ENCODE data around the gene RPL27.

Gene RPL27

GRCh38 chr17:43028221-43028861 lies 30.1 kb downstream of the RPL27 start:
- peaks cover 0 to 6% of the 10 kb centered on the region in 2 experiments for H3K4me1 ChIP-seq (ENCODE audit: control insufficient read depth in 1 of 2, insufficient read depth in 2 of 2, low read length in 2 of 2)
- no peak overlapping the region for H3K4me3 ChIP-seq (ENCODE audit: low read depth, low read length)
- no peak overlapping the region for H4K12ac ChIP-seq (ENCODE audit: low read depth, low read length)
- no peak overlapping the region for H4K8ac ChIP-seq (ENCODE audit: low read depth, low read length)
- no peak overlapping the region for H3K27ac ChIP-seq (ENCODE audit: low read depth, low read length)
- H3K18ac ChIP-seq (ENCODE audit: low read length), result no peak overlapping the region
- no peak overlapping the region for H3K4me2 ChIP-seq (ENCODE audit: low read length)
- no peak overlapping the region for H3K14ac ChIP-seq (ENCODE audit: low read length)
- H3K27me3 ChIP-seq (ENCODE audit: insufficient read depth, low read length), result no peaks in the 10 kb centered on the region
- H3K4ac ChIP-seq (ENCODE audit: low read depth, low read length), result no peak overlapping the region
- no peak overlapping the region for H2BK5ac ChIP-seq (ENCODE audit: low read depth, low read length, poor library complexity)
- H2BK120ac ChIP-seq (ENCODE audit: insufficient read depth, low read length, poor library complexity), result no peak overlapping the region
- H3K36me3 ChIP-seq (ENCODE audit: control insufficient read depth in 1 of 2, insufficient read depth in 2 of 2, low read length in 2 of 2), result no peaks in the 10 kb centered on the region
- no peaks in the 10 kb centered on the region for H3K79me2 ChIP-seq (ENCODE audit: control insufficient read depth, insufficient read depth, low read length, poor library complexity)
- no peak overlapping the region for H3K23ac ChIP-seq (ENCODE audit: low read length)
- no peak overlapping the region for H3K9ac ChIP-seq (ENCODE audit: low read length)
- H2BK12ac ChIP-seq (ENCODE audit: low read length), result no peak overlapping the region
- H4K91ac ChIP-seq (ENCODE audit: low read depth, low read length), result no peak overlapping the region
- peak; percentile 83 to 88 for DNase-seq
- WGBS (ENCODE audit: extremely low coverage, insufficient coverage, insufficient read length), result no CpG with 5 or more reads among the region's 17 CpGs
- no peak overlapping the region for H2AK5ac ChIP-seq (ENCODE audit: low read length)
- peaks cover 2% of the 10 kb centered on the region for H3K79me1 ChIP-seq (ENCODE audit: low read length)
- no peak overlapping the region for H2AFZ ChIP-seq (ENCODE audit: insufficient read depth, low read length, poor library complexity)
- no peaks in the 10 kb centered on the region for H3K9me3 ChIP-seq (ENCODE audit: insufficient read depth, low read depth, low read length)

- H3K9ac ChIP-seq (ENCODE audit: low read length), result no peak overlapping the region
- DNase-seq, result no peak
- H2AK5ac ChIP-seq (ENCODE audit: low read length), result no peak overlapping the region
- no peak overlapping the region for H3K4ac ChIP-seq (ENCODE audit: low read depth, low read length)
- no peaks in the 10 kb centered on the region for H3K27me3 ChIP-seq (ENCODE audit: insufficient read depth, low read length)
- H4K91ac ChIP-seq (ENCODE audit: low read depth, low read length), result no peak overlapping the region
- H2AFZ ChIP-seq (ENCODE audit: insufficient read depth, low read length, poor library complexity), result no peak overlapping the region
- H3K4me1 ChIP-seq (ENCODE audit: control insufficient read depth in 1 of 2, insufficient read depth in 2 of 2, low read length in 2 of 2), result peaks cover 8 to 15% of the 10 kb centered on the region in 2 experiments
- no peak overlapping the region for H3K4me3 ChIP-seq (ENCODE audit: low read depth, low read length)
- H3K18ac ChIP-seq (ENCODE audit: low read length), result no peak overlapping the region
- no peak overlapping the region for H3K14ac ChIP-seq (ENCODE audit: low read length)
- no peak overlapping the region for H4K8ac ChIP-seq (ENCODE audit: low read depth, low read length)
- no CpG with 5 or more reads among the region's 6 CpGs for WGBS (ENCODE audit: extremely low coverage, insufficient coverage, insufficient read length)
- H2BK5ac ChIP-seq (ENCODE audit: low read depth, low read length, poor library complexity), result no peak overlapping the region
- no peak overlapping the region for H4K12ac ChIP-seq (ENCODE audit: low read depth, low read length)
- H3K4me2 ChIP-seq (ENCODE audit: low read length), result no peak overlapping the region
- no peak overlapping the region for H3K27ac ChIP-seq (ENCODE audit: low read depth, low read length)
- no peak overlapping the region for H3K23ac ChIP-seq (ENCODE audit: low read length)
- no peaks in the 10 kb centered on the region for H3K79me2 ChIP-seq (ENCODE audit: control insufficient read depth, insufficient read depth, low read length, poor library complexity)
- H2BK120ac ChIP-seq (ENCODE audit: insufficient read depth, low read length, poor library complexity), result no peak overlapping the region
- H2BK12ac ChIP-seq (ENCODE audit: low read length), result no peak overlapping the region
- H3K79me1 ChIP-seq (ENCODE audit: low read length), result no peaks in the 10 kb centered on the region
- H3K9me3 ChIP-seq (ENCODE audit: insufficient read depth, low read depth, low read length), result no peaks in the 10 kb centered on the region
- H3K36me3 ChIP-seq (ENCODE audit: control insufficient read depth in 1 of 2, insufficient read depth in 2 of 2, low read length in 2 of 2), result no peaks in the 10 kb centered on the region
Observed at GRCh38 chr17:43030137-43030767, 32.0 kb downstream of the RPL27 start.

GRCh38 chr17:43031666-43032065 lies 33.4 kb downstream of the RPL27 start:
- H3K18ac ChIP-seq (ENCODE audit: low read length), result no peak overlapping the region
- H3K9ac ChIP-seq (ENCODE audit: low read length), result no peak overlapping the region
- no peak overlapping the region for H2BK12ac ChIP-seq (ENCODE audit: low read length)
- H3K23ac ChIP-seq (ENCODE audit: low read length), result no peak overlapping the region
- H3K4me1 ChIP-seq (ENCODE audit: control insufficient read depth in 1 of 2, insufficient read depth in 2 of 2, low read length in 2 of 2), result peaks cover 8 to 12% of the 10 kb centered on the region in 2 experiments
- no peak overlapping the region for H3K4ac ChIP-seq (ENCODE audit: low read depth, low read length)
- no peak overlapping the region for H4K12ac ChIP-seq (ENCODE audit: low read depth, low read length)
- H2AFZ ChIP-seq (ENCODE audit: insufficient read depth, low read length, poor library complexity), result no peak overlapping the region
- DNase-seq, result no peak
- no CpG with 5 or more reads among the region's 3 CpGs for WGBS (ENCODE audit: extremely low coverage, insufficient coverage, insufficient read length)
- H2BK120ac ChIP-seq (ENCODE audit: insufficient read depth, low read length, poor library complexity), result no peak overlapping the region
- no peaks in the 10 kb centered on the region for H3K27me3 ChIP-seq (ENCODE audit: insufficient read depth, low read length)
- H3K36me3 ChIP-seq (ENCODE audit: control insufficient read depth in 1 of 2, insufficient read depth in 2 of 2, low read length in 2 of 2), result no peaks in the 10 kb centered on the region
- H3K14ac ChIP-seq (ENCODE audit: low read length), result no peak overlapping the region
- no peak overlapping the region for H4K8ac ChIP-seq (ENCODE audit: low read depth, low read length)
- no peak overlapping the region for H3K4me3 ChIP-seq (ENCODE audit: low read depth, low read length)
- no peak overlapping the region for H2AK5ac ChIP-seq (ENCODE audit: low read length)
- H3K9me3 ChIP-seq (ENCODE audit: insufficient read depth, low read depth, low read length), result no peaks in the 10 kb centered on the region
- H4K91ac ChIP-seq (ENCODE audit: low read depth, low read length), result no peak overlapping the region
- no peak overlapping the region for H3K27ac ChIP-seq (ENCODE audit: low read depth, low read length)
- H2BK5ac ChIP-seq (ENCODE audit: low read depth, low read length, poor library complexity), result no peak overlapping the region
- no peaks in the 10 kb centered on the region for H3K79me2 ChIP-seq (ENCODE audit: control insufficient read depth, insufficient read depth, low read length, poor library complexity)
- H3K79me1 ChIP-seq (ENCODE audit: low read length), result no peaks in the 10 kb centered on the region
- H3K4me2 ChIP-seq (ENCODE audit: low read length), result no peak overlapping the region

GRCh38 chr17:43033948-43034881 lies 36.0 kb downstream of the RPL27 start:
- Histone ChIP-seq H4K12ac (ENCODE audit: low read depth, low read length) (no peak overlapping the region), H3K4me1 (ENCODE audit: control insufficient read depth in 1 of 2, insufficient read depth in 2 of 2, low read length in 2 of 2) (peaks cover 8 to 12% of the 10 kb centered on the region in 2 experiments), H3K23ac (ENCODE audit: low read length) (no peak overlapping the region), H4K91ac (ENCODE audit: low read depth, low read length) (no peak overlapping the region), H3K27me3 (ENCODE audit: insufficient read depth, low read length) (no peaks in the 10 kb centered on the region), H2BK5ac (ENCODE audit: low read depth, low read length, poor library complexity) (no peak overlapping the region), H3K4ac (ENCODE audit: low read depth, low read length) (no peak overlapping the region), H2AK5ac (ENCODE audit: low read length) (no peak overlapping the region), H4K8ac (ENCODE audit: low read depth, low read length) (peak overlapping the region; percentile 57), H3K36me3 (ENCODE audit: control insufficient read depth in 1 of 2, insufficient read depth in 2 of 2, low read length in 2 of 2) (no peaks in the 10 kb centered on the region), H3K4me2 (ENCODE audit: low read length) (peak overlapping the region; percentile 56), H2BK12ac (ENCODE audit: low read length) (no peak overlapping the region), H3K18ac (ENCODE audit: low read length) (no peak overlapping the region), H2AFZ (ENCODE audit: insufficient read depth, low read length, poor library complexity) (peak overlapping the region; percentile 11), H2BK120ac (ENCODE audit: insufficient read depth, low read length, poor library complexity) (peak overlapping the region; percentile 5), H3K27ac (ENCODE audit: low read depth, low read length) (no peak overlapping the region), H3K79me1 (ENCODE audit: low read length) (no peaks in the 10 kb centered on the region), H3K14ac (ENCODE audit: low read length) (no peak overlapping the region), H3K79me2 (ENCODE audit: control insufficient read depth, insufficient read depth, low read length, poor library complexity) (no peaks in the 10 kb centered on the region), H3K4me3 (ENCODE audit: low read depth, low read length) (no peak overlapping the region), H3K9me3 (ENCODE audit: insufficient read depth, low read depth, low read length) (no peaks in the 10 kb centered on the region), H3K9ac (ENCODE audit: low read length) (no peak overlapping the region)
- WGBS (ENCODE audit: extremely low coverage, insufficient coverage, insufficient read length), result no CpG with 5 or more reads among the region's 12 CpGs
- DNase-seq, result no peak

Data from trophoblast cell (in vitro differentiated cells and primary cell).